ENCODE measurements around the gene PRKG1. TPM values are rescaled to one million over a fixed set of nuclear protein-coding genes. Genes with fewer than 3 reads are reported as not detected.

PRKG1 gene
- total RNA-seq, 1 experiment from 2014 or later = 10.4 TPM

DNA sequence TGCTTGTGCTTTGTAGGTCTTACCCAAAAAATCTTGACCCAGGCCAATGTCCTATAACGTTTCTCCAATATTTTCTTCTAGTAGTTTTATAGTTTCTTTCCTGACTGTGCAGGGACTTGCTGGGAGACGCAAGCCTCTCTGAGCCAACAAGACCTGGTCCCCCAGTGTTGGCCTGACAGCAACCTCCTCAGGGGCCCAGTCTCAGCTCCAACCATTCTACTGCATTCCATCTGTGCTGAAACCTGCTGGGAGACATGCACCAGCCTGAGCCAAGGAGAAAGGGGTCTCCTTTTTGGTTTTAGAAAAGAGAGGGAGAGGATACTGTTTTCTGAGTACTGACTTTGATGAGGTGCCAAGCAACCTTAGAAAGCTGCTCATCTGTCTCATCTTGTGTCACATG lies 251.4 kb downstream of the PRKG1 start:
- Histone ChIP-seq H2AFZ (ENCODE audit: low read length) (no peak overlapping the region), H2BK15ac (ENCODE audit: low read depth, low read length) (no peak overlapping the region), H3K4me1 (ENCODE audit: insufficient read depth, low read length) (no peaks in the 10 kb centered on the region), H3K18ac (ENCODE audit: insufficient read length, low read depth, low read length) (no peak overlapping the region), H2AK5ac (ENCODE audit: insufficient read length, low read length) (no peak overlapping the region), H4K8ac (replicated peaks; ENCODE audit: insufficient read length, low read depth, low read length) (no peak overlapping the region), H3K79me2 (ENCODE audit: insufficient read depth, low read length) (no peaks in the 10 kb centered on the region), H2BK120ac (ENCODE audit: low read depth, low read length, poor library complexity, severe bottlenecking) (no peak overlapping the region), H3K23me2 (ENCODE audit: insufficient read length, low read depth, low read length, poor library complexity, severe bottlenecking) (no peaks in the 10 kb centered on the region), H4K20me1 (ENCODE audit: control insufficient read depth, insufficient read depth, insufficient read length) (no peaks in the 10 kb centered on the region), H2BK12ac (ENCODE audit: insufficient read length, low read depth, low read length) (no peak overlapping the region), H4K91ac (ENCODE audit: insufficient read length, low read depth, low read length) (no peak overlapping the region), H3K9me3 (ENCODE audit: control insufficient read depth, low read depth, low read length) (no peaks in the 10 kb centered on the region), H3K27me3 (ENCODE audit: insufficient read depth, low read length) (no peaks in the 10 kb centered on the region), H3K4me2 (ENCODE audit: insufficient read depth, insufficient read length, low read length) (no peak overlapping the region), H4K5ac (ENCODE audit: insufficient read length, low read depth, low read length) (no peak overlapping the region), H3K56ac (ENCODE audit: insufficient read length, low read depth, low read length) (no peak overlapping the region), H2BK20ac (ENCODE audit: low read depth, low read length, poor library complexity, severe bottlenecking) (no peak overlapping the region), H3K4ac (ENCODE audit: low read depth, low read length) (no peak overlapping the region), H3K23ac (ENCODE audit: insufficient read length, low read depth, low read length) (no peak overlapping the region), H3K27ac (ENCODE audit: insufficient read length, low read depth, low read length) (no peak overlapping the region), H3K79me1 (ENCODE audit: insufficient read depth, low read depth, low read length, poor library complexity, severe bottlenecking) (no peaks in the 10 kb centered on the region), H3K9ac (ENCODE audit: extremely low read depth, insufficient read length, low read length) (no peak overlapping the region), H3K14ac (ENCODE audit: insufficient read depth, low read length) (no peak overlapping the region), H2BK5ac (ENCODE audit: insufficient read length, low read length) (no peak overlapping the region), H3T11ph (ENCODE audit: low read length) (no peak overlapping the region)
- DNase-seq = no peak
- no CpG with 5 or more reads among the region's 2 CpGs for WGBS (ENCODE audit: extremely low coverage, insufficient read length, low lambda C conversion rate)
- Mint-ChIP-seq H3K9me3 (no peaks in the 10 kb centered on the region), H3K4me1 (peaks cover 4% of the 10 kb centered on the region in 2 experiments; a peak in 3 of 4 replicates), H3K27me3 (ENCODE audit: low read depth) (no peaks in the 10 kb centered on the region), H3K27ac (peak overlapping the region in 2 of 3 experiments; percentile 33 to 65; a peak in 3 of 7 replicates), H3K4me3 (no peak overlapping the region), H3K36me3 (ENCODE audit: insufficient read depth in 1 of 3, low read depth in 3 of 3) (peaks cover 0 to 2% (median 0%) of the 10 kb centered on the region in 3 experiments; a peak in 3 of 7 replicates)
- TF ChIP-seq CTCF (conservative IDR thresholded peaks at IDR 0.05) = no peak

Measured in H9 (cell line).